ENCODE measurements around the gene DLGAP3.

The DLGAP3 gene

DNA sequence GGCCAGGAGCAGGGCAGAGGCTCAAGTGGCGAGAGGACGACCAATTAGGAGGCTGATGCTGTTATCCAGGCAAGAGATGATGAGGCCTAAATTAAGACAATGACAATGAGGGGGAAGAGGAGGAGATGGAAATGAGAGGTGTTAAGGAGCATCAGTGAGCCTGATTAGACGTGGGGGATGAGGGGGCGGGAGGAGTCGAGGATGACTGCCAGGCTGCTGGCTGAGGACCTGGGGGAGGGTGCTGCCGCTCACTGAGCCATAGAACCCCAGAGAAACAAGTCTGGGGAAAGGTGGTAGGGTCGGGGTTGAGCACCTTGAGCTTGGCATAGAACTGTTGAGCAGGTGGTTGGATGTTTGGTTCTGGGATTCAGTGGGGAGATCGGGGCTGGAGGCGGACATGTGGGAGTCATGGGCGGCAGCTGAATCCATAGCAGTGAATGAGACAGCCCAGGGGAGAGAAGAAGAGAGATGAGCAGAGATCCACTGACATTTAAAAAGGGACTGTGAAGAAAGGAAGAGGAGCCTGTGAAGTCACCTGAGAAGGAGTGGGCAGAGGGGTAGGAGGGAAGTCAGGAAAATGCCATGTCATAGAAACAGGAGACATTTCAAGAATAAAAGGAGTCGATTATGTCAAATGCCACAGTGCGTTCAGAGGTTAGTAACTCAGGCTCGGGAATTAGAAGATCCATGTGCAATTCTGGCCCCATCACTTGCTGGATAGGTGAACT lies 28.5 kb downstream of the DLGAP3 start:
- DNase-seq: no peak

GRCh38 chr1:34899906-34900305 lies 29.5 kb downstream of the DLGAP3 start:
- DNase-seq: no peak

- no peak for DNase-seq
These were observed 30.0 kb downstream of the DLGAP3 start for GRCh38 chr1:34899471-34899870.

DNA sequence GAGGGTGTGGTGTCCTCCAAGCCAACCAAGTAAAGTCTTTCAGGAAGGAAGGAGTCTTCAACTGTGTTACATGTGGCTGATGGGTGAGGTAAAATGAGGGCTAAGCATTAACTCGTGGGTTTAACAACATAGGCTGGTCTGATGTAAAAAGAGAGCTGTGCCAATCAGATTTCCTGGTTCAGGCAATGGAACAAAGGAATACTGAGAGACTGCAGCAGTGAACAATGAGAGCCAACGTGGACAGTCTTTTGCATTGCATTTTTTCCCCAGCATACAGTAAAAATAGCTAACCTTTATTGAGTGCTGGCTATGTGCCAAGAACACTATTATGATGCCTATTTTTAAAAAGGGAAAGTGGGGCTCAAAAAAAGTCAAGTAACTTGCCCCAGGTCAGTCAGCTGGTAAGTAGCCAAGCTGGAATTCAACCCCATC lies 31.1 kb downstream of the DLGAP3 start:
- no peak for DNase-seq

GRCh38 chr1:34896612-34897011 lies 32.8 kb downstream of the DLGAP3 start:
- no peak for DNase-seq

GRCh38 chr1:34889705-34890104 lies 39.7 kb downstream of the DLGAP3 start:
- no peak for DNase-seq

DNA sequence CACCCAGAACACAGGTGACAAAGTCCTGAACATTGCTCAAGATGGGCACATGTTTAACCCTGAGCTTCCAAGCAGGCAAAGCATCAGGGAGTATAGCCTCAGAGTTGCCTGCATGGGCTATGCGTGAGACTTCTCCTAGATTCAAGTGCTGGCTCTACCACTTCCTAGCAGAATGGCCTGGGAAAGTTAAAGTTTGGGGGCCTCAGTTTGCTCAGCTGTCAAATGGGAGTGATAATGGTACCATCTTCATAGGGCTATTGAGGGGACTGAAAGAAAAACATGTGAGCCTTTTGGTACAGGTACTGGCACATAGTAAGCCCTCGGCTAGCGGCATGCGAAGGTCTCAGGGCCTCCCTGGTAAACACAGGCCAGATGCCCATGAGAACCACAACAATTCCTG lies 41.9 kb downstream of the DLGAP3 start:
- no peak for DNase-seq

- no peak for DNase-seq
These were observed 43.8 kb downstream of the DLGAP3 start for GRCh38 chr1:34885405-34886247.

GRCh38 chr1:34884961-34885360 lies 44.5 kb downstream of the DLGAP3 start:
- no peak for DNase-seq

- no peak for DNase-seq
These were observed 44.9 kb downstream of the DLGAP3 start for GRCh38 chr1:34884536-34884935.

DNA sequence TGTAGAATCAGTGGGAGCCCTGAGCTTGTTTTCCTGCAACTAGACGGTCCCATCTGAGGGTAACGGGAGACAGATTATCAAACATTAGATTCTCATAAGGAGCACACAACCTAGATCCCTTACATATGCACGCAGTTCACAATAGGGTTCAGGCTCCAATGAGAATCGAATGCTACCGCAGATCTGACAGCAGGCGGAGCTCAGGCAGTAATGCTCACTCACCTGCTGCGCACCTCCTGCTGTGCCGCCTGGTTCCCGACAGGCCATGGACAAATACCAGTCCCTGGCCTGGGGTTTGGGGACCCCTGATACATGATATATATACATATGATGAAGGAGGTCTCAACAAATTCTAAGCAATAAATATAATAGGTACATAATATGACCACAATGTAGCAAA lies 50.2 kb downstream of the DLGAP3 start:
- no peak for DNase-seq

- no peak for DNase-seq
These were observed 53.0 kb downstream of the DLGAP3 start for GRCh38 chr1:34876406-34876805.

DNA sequence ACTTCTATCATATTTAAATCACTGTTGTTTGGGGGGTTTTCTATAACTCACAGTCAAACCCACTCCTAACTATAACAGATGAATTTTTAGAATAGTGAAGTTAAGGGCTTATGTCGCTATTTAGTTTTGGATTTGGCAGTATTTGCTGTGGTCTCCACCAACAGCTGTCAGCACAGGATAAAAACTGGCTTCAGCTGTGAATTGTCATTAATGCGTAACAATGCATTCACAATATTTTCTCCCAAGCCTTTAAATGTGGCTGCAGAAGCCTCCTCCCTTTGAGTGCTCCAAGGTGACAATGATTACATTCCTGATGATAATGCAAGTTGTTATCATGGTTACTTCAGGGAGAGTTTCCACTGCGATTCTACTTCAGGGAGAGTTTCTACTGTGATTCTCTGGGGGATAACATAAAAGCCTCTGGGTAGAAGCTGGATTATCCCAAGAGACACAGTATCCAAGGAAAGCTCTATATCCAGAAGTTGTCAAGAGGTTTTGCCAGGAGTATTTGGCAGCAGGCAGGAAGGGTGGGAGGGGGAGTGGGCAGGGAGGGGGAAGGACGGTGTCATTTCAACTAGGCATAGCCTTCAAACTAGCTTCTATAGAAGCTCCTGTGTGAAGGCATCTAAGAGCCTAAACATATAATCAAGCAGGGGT lies 55.0 kb downstream of the DLGAP3 start:
- DNase-seq: no peak

GRCh38 chr1:34872133-34872503 lies 57.3 kb downstream of the DLGAP3 start:
- no peak for DNase-seq

DNA sequence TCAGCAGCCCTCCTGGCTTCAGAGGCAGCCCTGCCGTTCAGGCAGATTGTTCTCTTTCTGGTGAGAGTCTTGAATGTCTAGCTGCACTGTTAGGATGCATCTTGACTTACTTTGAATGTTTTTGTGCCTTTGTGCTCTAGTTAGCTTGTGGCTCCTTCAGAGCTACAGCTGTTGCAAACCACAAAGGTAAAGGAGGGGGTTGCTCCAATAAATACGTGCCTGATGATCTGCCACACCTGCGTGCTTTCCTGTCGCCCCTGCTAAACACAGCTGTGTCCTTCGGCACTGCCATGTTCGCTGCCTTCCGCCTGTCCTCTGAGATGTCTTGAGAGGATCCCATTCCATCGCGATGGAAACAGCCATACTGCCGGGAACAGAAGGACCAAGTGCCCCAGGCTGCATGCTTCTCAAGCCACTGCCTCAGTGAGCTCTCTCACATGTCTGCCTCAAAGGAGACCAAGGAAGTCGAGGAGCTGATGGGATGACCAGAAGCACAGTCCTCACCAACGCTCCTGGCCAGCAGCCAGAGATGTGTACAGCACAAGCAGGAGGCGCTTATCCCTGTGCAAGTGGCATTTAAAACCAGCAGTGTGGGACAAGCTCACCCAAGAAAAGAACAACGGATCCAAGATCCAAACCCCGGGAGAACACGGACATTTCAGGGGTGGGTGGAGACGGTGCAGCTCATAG lies 57.9 kb downstream of the DLGAP3 start:
- DNase-seq: no peak

DNA sequence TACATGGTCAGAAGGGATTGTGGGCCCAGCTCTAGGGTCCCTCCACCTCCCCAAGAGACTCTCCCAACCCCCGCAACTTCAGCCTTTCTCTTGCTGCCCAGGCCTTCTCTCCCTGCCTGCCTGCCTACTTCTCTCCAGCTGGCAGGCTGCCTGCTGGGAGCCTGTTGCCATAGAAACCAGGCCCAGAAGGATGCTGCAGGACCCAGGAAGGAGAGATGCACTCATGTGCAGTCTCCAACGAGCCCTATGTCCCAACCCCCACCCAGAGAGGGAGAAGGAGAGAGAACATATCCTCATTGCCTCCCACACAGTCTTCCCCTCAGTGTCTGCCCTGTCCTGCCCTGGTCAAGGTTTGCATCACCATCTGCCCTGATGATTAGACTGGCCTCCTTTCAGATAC lies 59.1 kb downstream of the DLGAP3 start:
- DNase-seq: no peak

- no peak for DNase-seq
These were observed 59.7 kb downstream of the DLGAP3 start for GRCh38 chr1:34869760-34870159.

DNA sequence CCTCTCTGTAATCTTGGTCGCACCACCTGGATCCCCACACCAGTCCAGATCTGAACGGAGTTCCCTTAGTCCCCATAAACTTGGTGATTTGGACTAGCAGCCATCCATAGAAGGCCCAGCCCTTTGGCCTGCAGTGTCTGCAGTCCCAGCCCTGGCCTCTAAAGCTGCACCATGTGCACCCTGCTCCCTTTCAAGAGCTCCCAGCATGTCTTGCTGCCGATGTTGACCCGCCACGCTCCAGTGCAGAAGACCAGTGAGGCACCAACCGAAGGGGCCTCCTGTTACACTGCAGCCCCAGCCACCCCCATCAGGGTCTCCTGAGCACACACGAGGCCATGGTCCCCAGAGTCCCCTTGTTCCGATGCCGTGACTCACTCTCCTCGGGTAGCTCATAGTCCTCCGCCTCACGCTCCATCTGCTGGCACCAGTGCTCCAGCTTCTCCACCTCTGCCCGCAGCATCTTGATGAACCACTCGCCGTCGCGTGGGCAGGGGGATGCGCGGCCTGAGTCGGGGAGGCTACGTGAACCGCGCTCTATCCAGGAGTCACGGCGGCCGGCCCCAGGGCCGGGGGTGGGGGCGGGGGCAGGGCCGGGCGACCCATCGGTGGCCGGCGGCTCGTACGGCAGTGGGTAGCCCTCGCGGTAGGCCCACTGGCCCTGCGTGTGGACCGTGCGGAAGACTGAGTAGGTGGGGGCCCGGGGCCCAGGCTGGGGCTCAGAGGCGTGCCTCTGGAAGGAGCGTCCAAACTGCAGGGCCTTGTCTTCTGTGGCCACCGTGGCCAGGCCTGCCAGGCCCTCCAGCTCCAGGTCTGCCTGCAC lies 61.0 kb downstream of the DLGAP3 start:
- no peak for DNase-seq

- no peak for DNase-seq
These were observed 62.0 kb downstream of the DLGAP3 start for GRCh38 chr1:34867415-34867814.

DNA sequence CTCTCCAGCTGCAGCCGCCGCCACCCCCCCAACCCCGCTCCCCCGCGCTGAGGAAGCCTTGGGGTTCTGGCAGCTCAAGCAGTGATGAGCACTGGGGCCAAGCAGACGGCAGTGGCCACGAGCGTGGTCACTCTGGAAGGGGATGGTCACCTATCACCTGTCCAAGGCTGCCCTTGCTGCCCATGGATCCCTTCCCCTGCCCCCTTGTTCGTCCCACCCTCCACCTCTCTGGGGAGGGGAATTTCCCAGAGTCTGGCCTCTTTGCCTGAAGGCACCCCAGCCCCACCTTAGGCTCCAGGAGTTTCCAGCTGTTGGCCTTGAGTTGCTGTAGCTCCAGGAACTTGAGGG lies 62.7 kb downstream of the DLGAP3 start:
- DNase-seq: no peak

DNA sequence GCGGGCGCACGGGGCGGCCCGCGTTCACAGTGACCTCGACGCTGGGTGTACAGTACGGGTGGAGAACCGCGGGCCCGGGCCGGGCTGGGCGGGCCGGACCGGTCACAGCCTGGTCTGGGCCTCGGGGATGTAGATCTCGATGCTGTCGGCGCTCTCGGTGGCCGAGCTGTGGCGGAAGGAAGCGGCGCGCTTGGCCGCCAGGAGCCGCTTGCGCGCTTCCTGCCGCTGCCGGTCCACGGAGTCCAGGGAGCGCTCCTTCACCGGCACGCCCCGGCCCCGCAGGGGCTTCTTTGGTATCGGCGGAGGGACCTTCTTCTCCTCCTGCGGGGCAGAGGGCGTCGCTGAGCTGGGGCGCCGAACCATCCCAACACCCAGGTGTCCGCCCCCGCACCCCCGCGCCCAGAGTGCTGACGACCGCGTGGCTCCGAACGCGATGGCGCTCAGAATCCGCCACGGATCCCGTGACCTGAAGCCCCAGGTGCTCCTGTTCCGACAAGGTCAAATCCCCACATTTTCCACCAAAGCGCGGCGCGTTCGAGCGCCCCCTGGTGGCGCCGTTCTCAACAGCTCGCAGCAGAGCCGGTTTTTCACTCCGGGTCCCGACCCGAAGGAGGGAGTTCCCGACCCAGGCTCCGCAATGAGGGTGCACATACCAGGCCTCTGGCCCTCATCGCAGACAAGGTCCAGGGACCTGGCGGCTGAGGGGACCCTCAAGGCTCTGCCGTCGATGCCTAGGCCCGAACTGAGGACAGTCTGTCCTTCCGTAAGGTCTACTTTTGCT lies 63.3 kb downstream of the DLGAP3 start:
- no peak for DNase-seq

DNA sequence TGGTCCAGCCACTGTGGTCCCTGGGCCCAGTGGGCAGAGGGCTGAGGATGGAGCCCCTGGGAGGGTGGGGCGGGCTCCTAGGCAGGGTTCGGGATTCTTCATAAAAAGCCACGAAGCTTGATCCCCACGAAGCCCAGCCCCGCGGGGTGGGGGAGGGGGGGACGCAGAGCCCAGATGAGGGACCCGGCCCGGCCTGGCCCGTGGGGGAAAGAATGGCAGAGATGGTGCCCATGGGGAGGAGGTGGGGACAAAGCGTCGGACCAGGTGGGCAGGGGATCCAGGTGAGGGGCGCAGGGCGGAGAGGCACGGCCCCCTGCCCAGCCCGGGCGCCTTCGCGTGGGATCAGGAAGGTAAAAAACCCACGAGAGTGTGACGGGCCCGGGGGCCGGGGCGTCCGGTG lies 63.9 kb downstream of the DLGAP3 start:
- DNase-seq: no peak
